ENCODE data around the gene SELE. TPM values are rescaled to one million over a fixed set of nuclear protein-coding genes. Genes with fewer than 3 reads are reported as not detected.

The SELE gene
- total and polyA plus RNA-seq, 10 donors: 0.04 to 2.9 (median 0.29) TPM; not detected in 5

DNA sequence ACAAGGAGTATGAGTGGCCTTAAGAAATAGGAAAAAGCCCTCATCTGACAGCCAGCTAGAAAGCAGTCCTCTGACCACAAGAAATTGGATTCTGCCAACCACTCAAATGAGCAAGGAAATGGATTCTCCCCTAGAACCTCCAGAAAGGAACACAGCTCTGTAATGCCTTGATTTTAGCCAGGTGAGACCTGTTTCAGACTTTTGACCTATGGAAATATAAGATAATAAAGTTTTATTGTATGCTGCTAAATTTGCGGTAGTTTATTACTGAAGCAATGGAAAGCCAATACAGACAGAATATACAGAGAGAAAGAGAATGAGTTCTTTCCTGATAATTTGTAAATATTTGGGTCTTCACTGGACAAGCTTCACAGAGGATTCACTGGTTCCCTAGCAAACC, 28.8 kb upstream of the SELE start:
- Histone ChIP-seq H3K4me1 (no peaks in the 10 kb centered on the region), H3K36me3 (no peaks in the 10 kb centered on the region), H3K4me3 (no peak overlapping the region), H3K27ac (no peak overlapping the region), H3K9me3 (peaks cover 0 to 9% (median 0%) of the 10 kb centered on the region in 8 donors), H3K27me3 (replicated peaks in 1 of 7) (peaks cover 0 to 4% (median 0%) of the 10 kb centered on the region in 7 donors)
- intact Hi-C loops (cut with DNase I; ENCODE audit: low total_unique reads): no loop called here
- no peak for DNase-seq
- TF ChIP-seq POLR2AphosphoS5 (IDR thresholded peaks at IDR 0.05) (no peak), POLR2A (IDR thresholded peaks at IDR 0.05) (no peak)
- TF ChIP-seq, protein P1, sequence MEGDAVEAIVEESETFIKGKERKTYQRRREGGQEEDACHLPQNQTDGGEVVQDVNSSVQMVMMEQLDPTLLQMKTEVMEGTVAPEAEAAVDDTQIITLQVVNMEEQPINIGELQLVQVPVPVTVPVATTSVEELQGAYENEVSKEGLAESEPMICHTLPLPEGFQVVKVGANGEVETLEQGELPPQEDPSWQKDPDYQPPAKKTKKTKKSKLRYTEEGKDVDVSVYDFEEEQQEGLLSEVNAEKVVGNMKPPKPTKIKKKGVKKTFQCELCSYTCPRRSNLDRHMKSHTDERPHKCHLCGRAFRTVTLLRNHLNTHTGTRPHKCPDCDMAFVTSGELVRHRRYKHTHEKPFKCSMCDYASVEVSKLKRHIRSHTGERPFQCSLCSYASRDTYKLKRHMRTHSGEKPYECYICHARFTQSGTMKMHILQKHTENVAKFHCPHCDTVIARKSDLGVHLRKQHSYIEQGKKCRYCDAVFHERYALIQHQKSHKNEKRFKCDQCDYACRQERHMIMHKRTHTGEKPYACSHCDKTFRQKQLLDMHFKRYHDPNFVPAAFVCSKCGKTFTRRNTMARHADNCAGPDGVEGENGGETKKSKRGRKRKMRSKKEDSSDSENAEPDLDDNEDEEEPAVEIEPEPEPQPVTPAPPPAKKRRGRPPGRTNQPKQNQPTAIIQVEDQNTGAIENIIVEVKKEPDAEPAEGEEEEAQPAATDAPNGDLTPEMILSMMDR (IDR thresholded peaks at IDR 0.05 in 8 of 11, conservative IDR thresholded peaks at IDR 0.05 in 3 of 11): no peak
- 89 to 97% (median 97%) methylated on average over 1 of the region's 1 CpG for WGBS, 5 donors

DNA sequence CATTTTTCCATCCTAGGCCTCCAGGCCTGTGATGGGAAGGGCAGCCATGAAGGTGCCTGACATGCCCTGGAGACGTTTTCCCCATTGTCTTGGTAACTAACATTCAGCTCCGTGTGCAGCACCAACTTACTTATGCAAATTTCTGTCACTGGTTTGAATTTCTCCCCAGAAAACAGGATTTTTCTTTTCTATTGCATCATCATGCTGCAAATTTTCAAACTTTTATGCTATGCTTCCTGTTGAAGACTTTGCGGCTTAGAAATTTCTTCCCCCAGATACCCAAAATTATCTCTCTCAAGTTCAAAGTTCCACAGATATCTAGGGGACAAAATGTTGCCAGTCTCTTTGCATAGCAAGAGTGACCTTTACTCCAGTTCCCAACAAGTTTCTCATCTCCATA, 25.2 kb upstream of the SELE start:
- Histone ChIP-seq H3K27ac (no peak overlapping the region), H3K9me3 (peaks cover 0 to 9% (median 0%) of the 10 kb centered on the region in 8 donors), H3K4me1 (no peaks in the 10 kb centered on the region), H3K36me3 (no peaks in the 10 kb centered on the region), H3K4me3 (no peak overlapping the region), H3K27me3 (replicated peaks in 1 of 7) (peaks cover 0 to 11% (median 0%) of the 10 kb centered on the region in 7 donors)
- DNase-seq: no peak
- TF ChIP-seq, protein P1 (IDR thresholded peaks at IDR 0.05 in 8 of 11, conservative IDR thresholded peaks at IDR 0.05 in 3 of 11): no peak
- no peak for TF ChIP-seq POLR2A (IDR thresholded peaks at IDR 0.05)
- no peak for TF ChIP-seq POLR2AphosphoS5 (IDR thresholded peaks at IDR 0.05)
- 83 to 95% (median 84%) methylated on average over 3 of the region's 3 CpGs for WGBS, 5 donors
- intact Hi-C loops (cut with DNase I; ENCODE audit: low total_unique reads): no loop called here

GRCh38 chr1:169753549-169753948, 19.7 kb upstream of the SELE start:
- Histone ChIP-seq H3K36me3 (no peaks in the 10 kb centered on the region), H3K4me1 (no peaks in the 10 kb centered on the region), H3K27me3 (replicated peaks in 1 of 7) (peaks cover 0 to 11% (median 0%) of the 10 kb centered on the region in 7 donors), H3K4me3 (no peak overlapping the region), H3K9me3 (peaks cover 0 to 6% (median 0%) of the 10 kb centered on the region in 8 donors), H3K27ac (no peak overlapping the region)
- no peak for DNase-seq
- intact Hi-C loops (cut with DNase I; ENCODE audit: low total_unique reads): no loop called here
- TF ChIP-seq, protein P1 (IDR thresholded peaks at IDR 0.05 in 8 of 11, conservative IDR thresholded peaks at IDR 0.05 in 3 of 11): no peak
- no peak for TF ChIP-seq POLR2A (IDR thresholded peaks at IDR 0.05)
- TF ChIP-seq POLR2AphosphoS5 (IDR thresholded peaks at IDR 0.05): no peak
- WGBS, 5 donors: 74 to 88% (median 78%) methylated on average over 4 of the region's 4 CpGs

DNA sequence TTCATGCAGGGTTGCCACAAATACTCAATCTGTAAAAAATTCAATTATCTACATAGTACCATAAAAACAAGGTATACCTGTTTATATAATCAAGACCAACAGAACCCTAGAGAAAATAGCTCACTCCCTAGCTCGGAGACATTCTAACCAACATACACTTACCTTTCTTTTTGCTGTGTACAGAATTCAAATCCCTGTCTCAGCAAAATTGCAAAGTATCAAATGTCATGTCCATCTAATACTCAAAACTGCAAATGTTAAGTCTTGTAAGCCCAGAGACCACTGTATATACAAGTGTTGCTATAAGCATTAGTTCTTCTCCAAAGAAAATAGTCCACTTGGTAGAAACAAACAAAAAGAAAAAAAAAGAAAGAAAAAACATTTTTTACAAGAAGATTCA, 16.2 kb upstream of the SELE start:
- TF ChIP-seq POLR2AphosphoS5 (IDR thresholded peaks at IDR 0.05) (no peak), POLR2A (IDR thresholded peaks at IDR 0.05) (no peak)
- TF ChIP-seq, protein P1 (IDR thresholded peaks at IDR 0.05 in 8 of 11, conservative IDR thresholded peaks at IDR 0.05 in 3 of 11): no peak
- no peak for DNase-seq
- Histone ChIP-seq H3K27ac (no peak overlapping the region), H3K9me3 (no peaks in the 10 kb centered on the region), H3K4me1 (no peaks in the 10 kb centered on the region), H3K36me3 (no peaks in the 10 kb centered on the region), H3K4me3 (no peak overlapping the region), H3K27me3 (replicated peaks in 1 of 7) (peaks cover 0 to 4% (median 0%) of the 10 kb centered on the region in 7 donors)
- WGBS, 5 donors: 76 to 88% (median 86%) methylated on average over 1 of the region's 1 CpG
- intact Hi-C loops (cut with DNase I; ENCODE audit: low total_unique reads): no loop called here

Data from spleen (tissue), 11 donors.